ENCODE measurements around the gene CADPS2.

- TF ChIP-seq CTCF (IDR thresholded peaks at IDR 0.05; ENCODE audit: low read length) (no peak), EZH2 (optimal IDR thresholded peaks at IDR 0.05; ENCODE audit: low read depth, low read length) (no peak), EZH2phosphoT487 (IDR thresholded peaks at IDR 0.05; ENCODE audit: low read length) (no peak)
Measured at GRCh38 chr7:122304319-122304975, 581.8 kb downstream of the CADPS2 start, which contains the start of gene FEZF1.

All from MM.1S (cell line).